Measurements from ENCODE around the gene OSBPL7. TPM values are rescaled to one million over a fixed set of nuclear protein-coding genes. Genes with fewer than 3 reads are reported as not detected.

Gene OSBPL7, protein sequence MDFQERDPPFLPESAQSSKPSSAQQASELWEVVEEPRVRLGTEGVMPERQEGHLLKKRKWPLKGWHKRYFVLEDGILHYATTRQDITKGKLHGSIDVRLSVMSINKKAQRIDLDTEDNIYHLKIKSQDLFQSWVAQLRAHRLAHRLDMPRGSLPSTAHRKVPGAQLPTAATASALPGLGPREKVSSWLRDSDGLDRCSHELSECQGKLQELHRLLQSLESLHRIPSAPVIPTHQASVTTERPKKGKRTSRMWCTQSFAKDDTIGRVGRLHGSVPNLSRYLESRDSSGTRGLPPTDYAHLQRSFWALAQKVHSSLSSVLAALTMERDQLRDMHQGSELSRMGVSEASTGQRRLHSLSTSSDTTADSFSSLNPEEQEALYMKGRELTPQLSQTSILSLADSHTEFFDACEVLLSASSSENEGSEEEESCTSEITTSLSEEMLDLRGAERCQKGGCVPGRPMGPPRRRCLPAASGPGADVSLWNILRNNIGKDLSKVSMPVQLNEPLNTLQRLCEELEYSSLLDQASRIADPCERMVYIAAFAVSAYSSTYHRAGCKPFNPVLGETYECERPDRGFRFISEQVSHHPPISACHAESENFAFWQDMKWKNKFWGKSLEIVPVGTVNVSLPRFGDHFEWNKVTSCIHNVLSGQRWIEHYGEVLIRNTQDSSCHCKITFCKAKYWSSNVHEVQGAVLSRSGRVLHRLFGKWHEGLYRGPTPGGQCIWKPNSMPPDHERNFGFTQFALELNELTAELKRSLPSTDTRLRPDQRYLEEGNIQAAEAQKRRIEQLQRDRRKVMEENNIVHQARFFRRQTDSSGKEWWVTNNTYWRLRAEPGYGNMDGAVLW
- 1.0 and 4.7 TPM in 2 replicates for total RNA-seq (2016; rRNA removed; fragmentation: Illumina TruSeq; extraction: Trizol)
- 4.5 and 4.7 TPM in 2 replicates for total RNA-seq (2016; cell fraction: cytosol; rRNA removed; fragmentation: Illumina TruSeq; extraction: Trizol; ENCODE audit: low read depth)
- 1.3 and 5.6 TPM in 2 replicates for total RNA-seq (2016; cell fraction: insoluble cytoplasmic fraction; rRNA removed; fragmentation: Illumina TruSeq; extraction: Trizol)
- total RNA-seq (2016; cell fraction: membrane; rRNA removed; fragmentation: Illumina TruSeq; extraction: Trizol), result 1.4 and 1.5 TPM in 2 replicates
- total RNA-seq (2016; cell fraction: nucleus; rRNA removed; fragmentation: Illumina TruSeq; extraction: Trizol), result 6.6 and 9.7 TPM in 2 replicates
- polyA plus RNA-seq (2011; rRNA removed), result 6.6 and 8.3 TPM in 2 replicates
- polyA plus RNA-seq (2011; cell fraction: cytosol; rRNA removed), result 0.99 and 1.7 TPM in 2 replicates
- polyA plus RNA-seq (2011; cell fraction: nucleus; rRNA removed), result 86.7 and 120 TPM in 2 replicates
- polyA plus RNA-seq (2012), result 4.1 and 5.4 TPM in 2 replicates
- polyA plus RNA-seq (2016; cell fraction: cytosol; fragmentation: Illumina TruSeq; extraction: Trizol; ENCODE audit: low read depth), result 0.20 and 0.32 TPM in 2 replicates
- 0.56 and 1.2 TPM in 2 replicates for polyA plus RNA-seq (2016; cell fraction: insoluble cytoplasmic fraction; fragmentation: Illumina TruSeq; extraction: Trizol; ENCODE audit: low read depth)
- polyA plus RNA-seq (2016; cell fraction: membrane; fragmentation: Illumina TruSeq; extraction: Trizol; ENCODE audit: low read depth), result 0.27 and 0.42 TPM in 2 replicates
- 20.6 and 21.2 TPM in 2 replicates for polyA plus RNA-seq (2016; cell fraction: nucleus; fragmentation: Illumina TruSeq; extraction: Trizol; ENCODE audit: insufficient read depth, low read depth)
- polyA minus RNA-seq (2011; rRNA and poly(A)+ RNA removed; ENCODE audit: low replicate concordance), result 7.4 and 11.6 TPM in 2 replicates
- polyA minus RNA-seq (2011; cell fraction: cytosol; rRNA and poly(A)+ RNA removed), result 1.6 TPM in 2 replicates
- polyA minus RNA-seq (2011; cell fraction: nucleus; rRNA and poly(A)+ RNA removed), result 16.1 and 23.1 TPM in 2 replicates
- Bru-seq, nascent RNA, result percentile 44 among the genes with signal in this experiment
- percentile 54 among the genes with signal in this experiment for BruChase-seq, experiment 1, labeled RNA remaining after a 6-hour chase
- BruChase-seq, experiment 2, labeled RNA remaining after a 2-hour chase, result percentile 53 among the genes with signal in this experiment
- long read RNA-seq, experiment 1, result 0 reads
- long read RNA-seq, experiment 2, partial matches to known transcripts, result 2 of 6 reads
- long read RNA-seq, experiment 2, other reads (novel, unspliced or antisense), result 2 of 6 reads

DNA sequence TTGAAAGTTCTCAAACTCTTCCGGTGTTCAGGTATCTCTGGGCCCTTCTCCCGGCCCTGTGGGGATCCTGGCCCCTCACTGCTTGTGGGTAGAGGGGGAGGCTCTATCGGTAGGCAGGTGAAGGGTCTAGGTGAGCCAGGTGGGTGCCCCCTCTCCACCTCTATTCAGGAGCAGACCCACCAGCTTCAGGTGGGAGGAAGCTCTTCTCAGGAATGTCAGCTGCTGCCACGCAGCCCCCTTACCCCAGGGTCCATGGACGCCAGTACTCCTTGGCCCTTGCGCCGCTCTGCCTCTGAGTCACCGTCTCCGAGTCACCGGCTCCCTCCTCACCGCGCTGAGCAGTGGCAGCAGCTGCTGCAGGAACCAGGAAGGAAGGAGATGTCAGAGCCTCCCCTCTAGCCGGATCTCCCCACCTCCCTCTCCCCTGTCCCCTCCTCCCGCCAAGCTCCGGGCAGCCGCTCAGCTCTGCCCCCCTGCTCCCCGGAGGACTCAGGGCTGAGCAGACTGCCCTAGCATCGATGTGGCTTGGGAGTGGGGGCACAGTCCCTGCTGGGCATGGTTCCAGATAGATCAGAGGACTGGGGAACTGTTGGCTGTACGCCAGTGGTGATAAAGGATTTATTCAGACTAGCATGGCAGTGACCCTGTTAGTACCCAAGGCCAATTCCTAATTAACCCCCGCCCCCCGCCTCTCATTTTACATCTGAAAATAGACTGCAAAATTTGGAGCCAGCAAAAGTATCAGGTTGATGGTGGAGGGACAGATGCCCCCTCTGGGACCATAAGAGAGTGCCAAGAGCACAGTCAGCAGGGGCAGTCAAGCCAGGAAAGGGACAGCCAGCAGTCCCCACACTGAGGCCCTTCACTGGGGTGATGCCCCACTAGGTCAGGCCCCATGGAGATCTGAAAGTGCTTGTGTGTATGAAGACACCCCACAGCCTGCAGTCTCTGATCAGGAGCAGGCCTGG, at the start of gene OSBPL7:
OSBPL7 (minus strand) TSS at position 371 of the 968 bp plus-strand sequence. CDS start 1,516 bp downstream, outside the sequence.
- POLR2A ChIA-PET, result interaction anchor here (0.9 to 2.5 kb wide), 7 partner anchors 9 to 134 kb away, joined by 3 to 58 read pairs (median 4); partner anchors contain the start of genes LRRC46, MRPL10, PNPO and SCRN2
- WGBS (ENCODE audit: low lambda C conversion rate), result 12% methylated on average over 15 of the region's 21 CpGs
- Histone ChIP-seq H3K36me3 (replicated peaks in 1 of 2; ENCODE audit: control insufficient read depth in 1 of 2, insufficient read depth in 2 of 2, low read length in 2 of 2) (peaks cover 19 to 36% of the 10 kb centered on the region in 2 experiments), H3K27ac (ENCODE audit: extremely low read length, insufficient read depth, low read length) (peak within 1 kb of the TSS; percentile 5), H3K27me3 (ENCODE audit: control insufficient read depth in 1 of 2, insufficient read depth in 2 of 2, low read length in 2 of 2) (no peaks in the 10 kb centered on the region; a peak in 1 of 5 replicates), H3K4me1 (ENCODE audit: insufficient read depth, low read length) (peaks cover 19% of the 10 kb centered on the region), H3K4me3 (replicated peaks in 1 of 3; ENCODE audit: insufficient read depth in 1 of 3, low read depth in 2 of 3, low read length in 3 of 3) (peak within 1 kb of the TSS; percentile 73 to 90 (median 73)), H4K20me1 (ENCODE audit: insufficient read depth, low read length) (no peaks in the 10 kb centered on the region), H3K9me3 (ENCODE audit: low read length) (no peaks in the 10 kb centered on the region), H3K79me2 (ENCODE audit: insufficient read depth, low read length) (no peaks in the 10 kb centered on the region), H2AFZ (ENCODE audit: low read length) (no peak within 1 kb of the TSS), H3K4me2 (ENCODE audit: low read depth, low read length) (peak within 1 kb of the TSS; percentile 88), H3K9ac (ENCODE audit: insufficient read depth, low read depth, low read length) (peak within 1 kb of the TSS; percentile 78)
- peak; percentile 95 for FAIRE-seq
- BruUV-seq (replicated peaks), result no TSS peak
- in situ Hi-C loops (cut with HindIII; ENCODE audit: extremely low pct_ligation_motif_present, low pct_unique_long_range_greater_than_20kb) (no loop called here), intact Hi-C loops (cut with micrococcal nuclease; ENCODE audit: unreplicated experiment) (no loop called here)
- CTCF ChIA-PET (ENCODE audit: low intra/inter-chr PET ratio, low total read pairs), result interaction anchor here (0.8 kb wide), 1 partner anchor 46 kb away, joined by 3 read pairs; no protein-coding TSS in a partner anchor
- DNase-seq (ENCODE audit: low spot score), result peak; percentile 76
- peak; percentile 96 for ATAC-seq
- peak; percentile 96 for TF ChIP-seq ZNF451 (CRISPR knock-in tag; IDR thresholded peaks at IDR 0.05)
- TF ChIP-seq ZMAT3 (CRISPR knock-in tag; conservative IDR thresholded peaks at IDR 0.05), result no peak
- TF ChIP-seq NR1H2 (CRISPR knock-in tag; IDR thresholded peaks at IDR 0.05; ENCODE audit: borderline replicate concordance, low read depth), result no peak
- TF ChIP-seq HNRNPLL (IDR thresholded peaks at IDR 0.05; ENCODE audit: low read depth, low read length, poor library complexity, severe bottlenecking), result peak; percentile 40
- TF ChIP-seq, protein P1, sequence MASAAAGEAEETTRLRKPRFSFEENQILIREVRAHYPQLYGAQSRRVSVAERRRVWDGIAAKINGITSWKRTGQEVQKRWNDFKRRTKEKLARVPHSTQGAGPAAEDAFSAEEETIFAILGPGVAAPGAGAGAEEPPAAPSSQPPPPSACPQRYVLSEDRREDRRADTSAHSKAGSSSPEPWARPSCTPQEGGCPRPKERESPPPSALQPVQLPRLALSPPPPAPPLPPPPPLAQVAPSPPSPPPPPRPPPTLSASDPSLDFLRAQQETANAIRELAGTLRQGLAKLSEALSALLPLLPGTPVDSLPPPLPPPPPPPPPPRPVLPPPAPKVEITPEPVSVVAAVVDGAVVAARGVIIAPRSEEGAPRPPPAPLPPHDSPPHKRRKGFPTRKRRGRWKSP (CRISPR knock-in tag; IDR thresholded peaks at IDR 0.05), result no peak
- TF ChIP-seq ZNF326 (CRISPR knock-in tag; IDR thresholded peaks at IDR 0.05; ENCODE audit: borderline replicate concordance), result no peak
- TF ChIP-seq, protein P2, sequence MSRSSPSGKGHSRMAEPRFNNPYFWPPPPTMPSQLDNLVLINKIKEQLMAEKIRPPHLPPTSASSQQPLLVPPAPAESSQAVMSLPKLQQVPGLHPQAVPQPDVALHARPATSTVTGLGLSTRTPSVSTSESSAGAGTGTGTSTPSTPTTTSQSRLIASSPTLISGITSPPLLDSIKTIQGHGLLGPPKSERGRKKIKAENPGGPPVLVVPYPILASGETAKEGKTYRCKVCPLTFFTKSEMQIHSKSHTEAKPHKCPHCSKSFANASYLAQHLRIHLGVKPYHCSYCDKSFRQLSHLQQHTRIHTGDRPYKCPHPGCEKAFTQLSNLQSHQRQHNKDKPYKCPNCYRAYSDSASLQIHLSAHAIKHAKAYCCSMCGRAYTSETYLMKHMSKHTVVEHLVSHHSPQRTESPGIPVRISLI (CRISPR knock-in tag; IDR thresholded peaks at IDR 0.05; ENCODE audit: borderline replicate concordance), result no peak
- peak; percentile 65; the same call in 1 of the 2 replicates for TF ChIP-seq HDAC2 (CRISPR knock-in tag; IDR thresholded peaks at IDR 0.05)
- TF ChIP-seq, protein P3, sequence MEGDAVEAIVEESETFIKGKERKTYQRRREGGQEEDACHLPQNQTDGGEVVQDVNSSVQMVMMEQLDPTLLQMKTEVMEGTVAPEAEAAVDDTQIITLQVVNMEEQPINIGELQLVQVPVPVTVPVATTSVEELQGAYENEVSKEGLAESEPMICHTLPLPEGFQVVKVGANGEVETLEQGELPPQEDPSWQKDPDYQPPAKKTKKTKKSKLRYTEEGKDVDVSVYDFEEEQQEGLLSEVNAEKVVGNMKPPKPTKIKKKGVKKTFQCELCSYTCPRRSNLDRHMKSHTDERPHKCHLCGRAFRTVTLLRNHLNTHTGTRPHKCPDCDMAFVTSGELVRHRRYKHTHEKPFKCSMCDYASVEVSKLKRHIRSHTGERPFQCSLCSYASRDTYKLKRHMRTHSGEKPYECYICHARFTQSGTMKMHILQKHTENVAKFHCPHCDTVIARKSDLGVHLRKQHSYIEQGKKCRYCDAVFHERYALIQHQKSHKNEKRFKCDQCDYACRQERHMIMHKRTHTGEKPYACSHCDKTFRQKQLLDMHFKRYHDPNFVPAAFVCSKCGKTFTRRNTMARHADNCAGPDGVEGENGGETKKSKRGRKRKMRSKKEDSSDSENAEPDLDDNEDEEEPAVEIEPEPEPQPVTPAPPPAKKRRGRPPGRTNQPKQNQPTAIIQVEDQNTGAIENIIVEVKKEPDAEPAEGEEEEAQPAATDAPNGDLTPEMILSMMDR (CRISPR knock-in tag; IDR thresholded peaks at IDR 0.05), result peak; percentile 95

Measured in HepG2 (cell line).